GM19395 (cell line): ENCODE data around the gene RASGEF1C.
"Not testable (repeated sequence)": the region's sequence is repeated elsewhere in the genome, so short reads cannot be mapped to it uniquely, and the experiment has no call there.

Experiments
- ATAC-seq: cut with Tn5 transposase; IDR thresholded peaks from one replicate; pipeline ENCODE4 v1.9.1; 2021; ENCODE audit warnings: mild to moderate bottlenecking, moderate library complexity; ENCODE audit not compliant: unreplicated experiment

The RASGEF1C gene

GRCh38 chr5:180138214-180138975, 70.6 kb downstream of the RASGEF1C start:
- no peak for ATAC-seq

DNA sequence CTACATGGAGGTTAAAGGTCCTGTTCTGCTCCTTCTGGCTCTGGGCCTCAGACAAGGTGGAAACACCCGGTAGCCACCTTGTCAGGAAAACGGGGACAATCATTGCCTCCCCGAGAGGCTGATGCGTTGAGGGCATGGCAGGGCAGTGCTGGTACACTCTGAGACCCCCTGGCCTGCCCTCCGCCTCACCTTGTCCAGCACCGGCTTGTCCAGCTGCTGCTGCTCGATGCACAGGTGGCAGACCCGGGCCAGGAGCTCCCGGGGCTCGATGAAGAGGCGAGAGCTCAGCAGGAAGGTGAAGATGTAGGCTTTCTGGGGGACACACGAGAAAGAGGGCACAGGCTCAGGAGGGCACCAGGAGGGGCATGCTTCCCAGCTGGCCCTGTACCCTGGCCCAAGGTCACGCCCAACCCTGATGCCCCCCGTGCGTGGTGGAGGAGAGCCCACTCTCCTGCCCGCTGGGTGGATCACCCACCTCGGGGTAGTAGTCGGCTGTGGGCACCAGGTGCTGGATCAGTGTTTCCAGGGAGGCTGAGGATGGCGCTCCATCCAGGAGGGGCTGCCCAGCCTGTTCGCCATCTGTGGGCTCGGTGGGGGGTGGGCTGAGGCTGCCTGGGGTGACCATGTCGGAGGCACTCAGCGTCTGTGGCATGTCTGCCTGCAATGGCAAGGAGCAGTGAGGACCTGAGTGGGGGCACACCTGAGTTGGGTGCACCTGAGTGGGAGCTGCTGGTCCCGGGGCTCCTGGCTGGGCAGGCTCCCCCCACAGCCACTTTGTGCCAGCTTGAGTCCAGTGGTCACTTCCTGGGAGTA, 71.4 kb downstream of the RASGEF1C start:
- no peak for ATAC-seq

- ATAC-seq: no peak
These were observed 72.2 kb downstream of the RASGEF1C start for GRCh38 chr5:180136630-180137381.

GRCh38 chr5:180135967-180136629, 72.9 kb downstream of the RASGEF1C start:
- no peak for ATAC-seq

GRCh38 chr5:180135128-180135955, 73.7 kb downstream of the RASGEF1C start:
- ATAC-seq: no peak

DNA sequence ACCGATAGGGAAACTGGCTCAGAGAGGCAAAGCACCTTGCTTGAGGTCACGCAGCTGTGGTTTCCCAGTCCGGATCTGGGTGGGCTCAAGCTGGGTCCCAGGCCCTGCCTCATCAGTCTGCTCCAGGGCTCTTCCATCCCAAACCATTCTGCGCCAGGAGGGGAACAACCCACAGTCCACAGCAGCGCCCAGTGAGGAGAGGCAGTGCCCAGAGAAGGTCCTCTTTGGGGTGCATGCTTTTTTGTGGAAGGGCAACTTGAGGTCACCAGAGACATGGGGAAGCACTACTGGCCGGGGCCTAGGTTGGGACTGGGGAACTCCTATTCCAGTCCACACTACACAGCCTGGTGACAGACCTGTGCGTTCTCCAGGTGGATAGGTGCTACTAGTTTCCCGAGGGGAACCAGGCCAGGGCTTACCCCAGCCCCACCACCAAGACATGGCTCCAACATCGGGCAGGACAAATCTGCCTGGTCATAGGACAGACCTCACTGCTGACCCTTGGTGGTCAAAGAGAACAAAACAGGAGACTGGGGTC, 75.0 kb downstream of the RASGEF1C start:
- no peak for ATAC-seq

- no peak for ATAC-seq
These were observed 75.5 kb downstream of the RASGEF1C start for GRCh38 chr5:180133551-180133950.

DNA sequence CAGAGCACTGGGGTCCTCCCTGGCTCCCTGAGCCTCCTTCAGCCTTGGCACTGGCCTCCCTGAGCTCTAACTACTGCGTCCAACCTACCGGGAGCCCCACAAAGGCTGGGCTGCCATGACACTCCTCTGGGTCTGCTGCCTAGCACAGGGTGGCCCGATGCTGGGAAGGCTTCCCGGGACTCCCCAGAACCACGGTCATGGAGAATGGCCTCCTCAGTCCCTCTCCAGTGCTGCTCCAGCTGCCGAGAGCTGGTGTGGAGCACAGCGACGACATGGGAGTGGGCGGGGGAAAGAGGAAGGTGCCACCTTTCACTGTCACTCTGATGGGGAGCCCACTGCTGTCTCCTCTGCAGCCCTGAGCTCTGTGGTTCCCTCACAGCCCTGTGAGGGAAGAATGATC, 76.0 kb downstream of the RASGEF1C start:
- ATAC-seq: no peak

DNA sequence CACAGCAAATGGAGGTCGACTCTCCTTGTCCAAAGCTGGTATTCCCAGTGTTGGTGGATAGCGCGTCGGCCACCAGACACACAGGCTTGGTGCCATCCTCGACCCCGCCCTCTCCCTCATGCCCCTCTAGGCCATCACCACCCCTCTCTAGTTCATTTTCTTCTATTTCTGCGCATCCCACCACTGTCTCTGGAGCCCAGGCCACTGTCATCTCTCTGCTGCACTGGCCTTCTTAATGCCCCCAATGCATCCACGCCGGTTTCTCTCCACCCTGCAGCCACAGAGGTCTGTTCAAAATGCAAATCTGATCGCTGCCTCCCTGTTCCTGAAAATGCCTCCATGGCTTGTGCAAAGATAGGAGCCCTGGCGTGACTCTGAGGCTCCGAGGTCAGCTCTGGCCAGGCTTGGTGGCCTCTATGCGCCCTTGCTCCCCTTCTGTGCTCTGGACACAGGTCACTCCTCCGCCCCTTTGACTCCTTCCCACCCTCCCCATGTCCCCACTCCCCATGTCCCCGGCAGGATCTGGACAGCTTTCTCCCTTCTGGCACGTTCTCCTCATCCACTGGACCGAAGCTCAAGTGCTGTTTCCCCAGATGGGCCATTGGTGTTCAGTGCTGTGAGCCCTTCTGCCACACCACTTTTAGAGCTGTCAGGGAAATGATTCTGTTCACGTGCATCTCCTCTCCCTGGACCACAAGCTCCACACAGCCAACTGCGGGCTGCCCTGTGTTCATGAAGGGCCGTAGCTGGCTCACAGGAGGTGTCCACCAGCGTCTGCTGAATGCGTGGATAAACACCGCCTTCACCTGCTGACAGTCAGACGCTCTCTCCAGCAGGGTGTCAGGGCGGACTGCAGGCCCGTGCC, 77.9 kb downstream of the RASGEF1C start:
- no peak for ATAC-seq

DNA sequence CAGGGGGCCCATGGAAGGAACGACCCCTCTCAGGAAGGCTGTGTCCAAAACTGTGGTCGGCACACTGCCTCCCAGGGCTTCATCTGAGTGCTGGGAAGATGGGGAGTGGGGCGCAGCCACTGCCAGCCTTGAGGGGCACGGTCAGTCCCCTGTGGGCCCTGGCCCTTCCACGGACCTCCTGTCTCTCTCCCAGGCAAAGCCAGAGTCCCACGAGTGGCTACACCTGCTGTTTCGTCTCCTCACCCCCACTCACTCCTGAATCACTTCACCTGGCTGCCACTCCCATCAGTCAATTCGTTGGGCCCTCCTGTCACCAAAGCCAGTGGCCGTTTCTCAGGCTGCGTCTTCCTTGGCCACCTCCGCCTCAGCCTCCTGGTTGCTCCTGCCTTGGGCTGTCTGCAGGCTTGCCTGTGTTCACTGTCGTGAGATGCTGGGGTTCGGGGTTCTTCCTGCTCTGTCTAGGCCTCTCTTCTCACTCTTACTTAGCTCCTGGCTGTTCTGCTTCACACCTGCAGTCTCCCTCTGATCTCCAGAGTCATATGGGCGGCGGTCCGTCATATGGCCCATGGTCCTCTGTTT, 78.6 kb downstream of the RASGEF1C start:
- ATAC-seq: no peak

GRCh38 chr5:180129291-180130190, 79.5 kb downstream of the RASGEF1C start:
- no peak for ATAC-seq

GRCh38 chr5:180128671-180129261, 80.2 kb downstream of the RASGEF1C start:
- ATAC-seq: no peak

DNA sequence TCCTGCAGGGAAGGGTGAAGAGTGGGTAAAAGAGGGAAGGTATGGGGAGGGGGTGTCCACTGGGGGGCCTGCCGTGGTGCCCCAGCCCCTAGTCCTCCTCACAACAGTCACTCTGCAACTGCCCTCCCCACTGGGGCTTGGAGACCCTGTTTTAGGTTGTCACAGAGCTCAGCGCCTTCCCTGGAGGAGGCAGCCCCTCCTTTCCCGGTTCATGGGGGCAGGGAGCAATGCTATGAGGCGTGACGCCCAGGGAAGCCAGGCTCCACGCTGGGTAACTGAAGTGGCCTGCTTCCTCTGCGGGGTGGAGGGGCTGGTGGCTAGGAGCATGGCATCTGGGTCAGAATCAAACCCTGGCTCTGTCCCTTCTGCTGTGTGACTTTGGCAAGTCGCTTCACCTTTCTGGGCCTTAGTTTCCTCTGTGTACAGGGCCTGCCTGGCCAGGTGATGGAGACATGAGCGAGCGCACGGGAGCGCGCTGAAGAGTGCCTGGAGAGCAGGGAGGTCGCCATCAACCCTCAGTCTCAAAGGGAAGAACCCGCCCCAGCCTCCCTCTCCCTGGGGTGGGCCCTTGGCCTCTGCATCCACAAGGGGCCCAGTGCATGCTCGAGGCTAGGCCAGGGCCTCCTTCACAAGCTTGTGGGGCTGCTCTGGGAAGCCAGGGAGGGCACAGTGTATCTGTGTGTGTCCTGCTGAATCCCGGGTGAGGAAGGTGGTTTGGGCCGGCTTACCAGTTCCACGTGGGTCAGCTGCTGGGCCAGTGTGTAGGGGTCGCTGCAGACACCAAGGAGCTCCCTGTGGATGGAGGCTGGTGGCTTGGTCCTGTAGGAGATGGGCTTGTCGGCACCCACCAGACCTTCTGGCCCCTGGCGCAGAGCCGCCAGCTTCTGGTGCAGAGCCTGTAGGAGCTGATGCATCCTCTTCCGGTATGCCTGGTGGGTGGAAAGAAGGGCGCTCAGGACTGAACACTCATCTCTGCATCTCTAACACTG, 81.0 kb downstream of the RASGEF1C start:
- no peak for ATAC-seq

- no peak for ATAC-seq
These were observed 82.0 kb downstream of the RASGEF1C start for GRCh38 chr5:180126716-180127681.

GRCh38 chr5:180126156-180126555, 82.9 kb downstream of the RASGEF1C start:
- ATAC-seq: not testable (repeated sequence)
